GM23338 (cell line): ENCODE results near the gene HMOX2. TPM values are rescaled to one million over a fixed set of nuclear protein-coding genes. Genes with fewer than 3 reads are reported as not detected.

Source experiments
- JUNB ChIP-seq: IDR thresholded peaks from one replicate; pipeline ENCODE4 v1.6.1; 2016; ENCODE audit warnings: antibody characterized with exemption; ENCODE audit not compliant: unreplicated experiment
- NANOG ChIP-seq: IDR thresholded peaks from 2 replicates; pipeline ENCODE4 v1.6.1; 2016; ENCODE audit warnings: antibody characterized with exemption, borderline replicate concordance
- POLR2AphosphoS5 ChIP-seq: IDR thresholded peaks from 2 replicates; pipeline ENCODE4 v1.6.1; 2016; ENCODE audit warnings: antibody characterized with exemption, low read depth
- STAT1 ChIP-seq: IDR thresholded peaks from one replicate; pipeline ENCODE4 v1.6.1; 2016; ENCODE audit warnings: antibody characterized with exemption; ENCODE audit not compliant: unreplicated experiment
- ZNF114 ChIP-seq: fragments of 250-450 bp; sonication (Bioruptor Pico); IDR thresholded peaks from 2 replicates; pipeline ENCODE4 v1.5.0; 2020; ENCODE audit warnings: mild to moderate bottlenecking, moderate library complexity
- ZNF331 ChIP-seq: fragments of 250-450 bp; sonication (Bioruptor Pico); IDR thresholded peaks from 2 replicates; pipeline ENCODE4 v1.5.0; 2020; ENCODE audit warnings: low read depth, mild to moderate bottlenecking, moderate library complexity
- polyA plus RNA-seq: library from polyadenylated mRNA; unstranded; fragments of >200 nt; fragmentation: Nextera tagmentation; extraction: Ambion mirVana; gene quantifications from 2 replicates; pipeline ENCODE4 v1.2.1, GENCODE V29; 2016
- total RNA-seq: library from RNA; depleted of rRNA; stranded (reverse); fragments of >200 nt; shearing (Covaris generic); gene quantifications from 2 replicates; pipeline ENCODE4 v1.2.3, GENCODE V29; 2014
- TF ChIP-seq, protein P1 (sequence below): fragments of 250-450 bp; sonication (Bioruptor Pico); IDR thresholded peaks from 2 replicates; pipeline ENCODE4 v1.5.0; 2020; ENCODE audit warnings: mild to moderate bottlenecking, moderate library complexity
- TF ChIP-seq, protein P2 (sequence below): IDR thresholded peaks from one replicate; pipeline ENCODE4 v1.6.1; 2018; ENCODE audit warnings: antibody characterized with exemption; ENCODE audit not compliant: unreplicated experiment

HMOX2 gene
- total and polyA plus RNA-seq, 2 experiments from 2014 or later, result 33.0 to 38.1 TPM

DNA sequence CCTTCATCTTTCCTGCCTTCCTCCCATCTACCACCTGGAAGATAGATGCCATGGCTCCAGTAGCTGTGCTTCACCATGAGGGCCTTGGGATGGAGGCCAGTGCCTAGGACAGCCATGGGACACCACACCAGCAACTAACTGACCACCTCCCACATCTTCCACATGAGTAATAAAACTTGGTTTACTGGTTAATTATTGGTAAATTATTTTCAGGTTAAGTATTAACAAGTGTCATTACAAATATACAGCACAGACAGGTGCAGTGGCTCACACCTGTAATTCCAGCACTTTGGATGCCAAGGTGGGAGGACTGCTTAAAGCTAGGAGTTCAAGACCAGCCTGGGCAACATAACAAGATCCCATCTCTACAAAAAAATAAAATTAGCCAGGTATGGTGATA lies 48.4 kb downstream of the HMOX2 start (continued):
- TF ChIP-seq, protein P1, sequence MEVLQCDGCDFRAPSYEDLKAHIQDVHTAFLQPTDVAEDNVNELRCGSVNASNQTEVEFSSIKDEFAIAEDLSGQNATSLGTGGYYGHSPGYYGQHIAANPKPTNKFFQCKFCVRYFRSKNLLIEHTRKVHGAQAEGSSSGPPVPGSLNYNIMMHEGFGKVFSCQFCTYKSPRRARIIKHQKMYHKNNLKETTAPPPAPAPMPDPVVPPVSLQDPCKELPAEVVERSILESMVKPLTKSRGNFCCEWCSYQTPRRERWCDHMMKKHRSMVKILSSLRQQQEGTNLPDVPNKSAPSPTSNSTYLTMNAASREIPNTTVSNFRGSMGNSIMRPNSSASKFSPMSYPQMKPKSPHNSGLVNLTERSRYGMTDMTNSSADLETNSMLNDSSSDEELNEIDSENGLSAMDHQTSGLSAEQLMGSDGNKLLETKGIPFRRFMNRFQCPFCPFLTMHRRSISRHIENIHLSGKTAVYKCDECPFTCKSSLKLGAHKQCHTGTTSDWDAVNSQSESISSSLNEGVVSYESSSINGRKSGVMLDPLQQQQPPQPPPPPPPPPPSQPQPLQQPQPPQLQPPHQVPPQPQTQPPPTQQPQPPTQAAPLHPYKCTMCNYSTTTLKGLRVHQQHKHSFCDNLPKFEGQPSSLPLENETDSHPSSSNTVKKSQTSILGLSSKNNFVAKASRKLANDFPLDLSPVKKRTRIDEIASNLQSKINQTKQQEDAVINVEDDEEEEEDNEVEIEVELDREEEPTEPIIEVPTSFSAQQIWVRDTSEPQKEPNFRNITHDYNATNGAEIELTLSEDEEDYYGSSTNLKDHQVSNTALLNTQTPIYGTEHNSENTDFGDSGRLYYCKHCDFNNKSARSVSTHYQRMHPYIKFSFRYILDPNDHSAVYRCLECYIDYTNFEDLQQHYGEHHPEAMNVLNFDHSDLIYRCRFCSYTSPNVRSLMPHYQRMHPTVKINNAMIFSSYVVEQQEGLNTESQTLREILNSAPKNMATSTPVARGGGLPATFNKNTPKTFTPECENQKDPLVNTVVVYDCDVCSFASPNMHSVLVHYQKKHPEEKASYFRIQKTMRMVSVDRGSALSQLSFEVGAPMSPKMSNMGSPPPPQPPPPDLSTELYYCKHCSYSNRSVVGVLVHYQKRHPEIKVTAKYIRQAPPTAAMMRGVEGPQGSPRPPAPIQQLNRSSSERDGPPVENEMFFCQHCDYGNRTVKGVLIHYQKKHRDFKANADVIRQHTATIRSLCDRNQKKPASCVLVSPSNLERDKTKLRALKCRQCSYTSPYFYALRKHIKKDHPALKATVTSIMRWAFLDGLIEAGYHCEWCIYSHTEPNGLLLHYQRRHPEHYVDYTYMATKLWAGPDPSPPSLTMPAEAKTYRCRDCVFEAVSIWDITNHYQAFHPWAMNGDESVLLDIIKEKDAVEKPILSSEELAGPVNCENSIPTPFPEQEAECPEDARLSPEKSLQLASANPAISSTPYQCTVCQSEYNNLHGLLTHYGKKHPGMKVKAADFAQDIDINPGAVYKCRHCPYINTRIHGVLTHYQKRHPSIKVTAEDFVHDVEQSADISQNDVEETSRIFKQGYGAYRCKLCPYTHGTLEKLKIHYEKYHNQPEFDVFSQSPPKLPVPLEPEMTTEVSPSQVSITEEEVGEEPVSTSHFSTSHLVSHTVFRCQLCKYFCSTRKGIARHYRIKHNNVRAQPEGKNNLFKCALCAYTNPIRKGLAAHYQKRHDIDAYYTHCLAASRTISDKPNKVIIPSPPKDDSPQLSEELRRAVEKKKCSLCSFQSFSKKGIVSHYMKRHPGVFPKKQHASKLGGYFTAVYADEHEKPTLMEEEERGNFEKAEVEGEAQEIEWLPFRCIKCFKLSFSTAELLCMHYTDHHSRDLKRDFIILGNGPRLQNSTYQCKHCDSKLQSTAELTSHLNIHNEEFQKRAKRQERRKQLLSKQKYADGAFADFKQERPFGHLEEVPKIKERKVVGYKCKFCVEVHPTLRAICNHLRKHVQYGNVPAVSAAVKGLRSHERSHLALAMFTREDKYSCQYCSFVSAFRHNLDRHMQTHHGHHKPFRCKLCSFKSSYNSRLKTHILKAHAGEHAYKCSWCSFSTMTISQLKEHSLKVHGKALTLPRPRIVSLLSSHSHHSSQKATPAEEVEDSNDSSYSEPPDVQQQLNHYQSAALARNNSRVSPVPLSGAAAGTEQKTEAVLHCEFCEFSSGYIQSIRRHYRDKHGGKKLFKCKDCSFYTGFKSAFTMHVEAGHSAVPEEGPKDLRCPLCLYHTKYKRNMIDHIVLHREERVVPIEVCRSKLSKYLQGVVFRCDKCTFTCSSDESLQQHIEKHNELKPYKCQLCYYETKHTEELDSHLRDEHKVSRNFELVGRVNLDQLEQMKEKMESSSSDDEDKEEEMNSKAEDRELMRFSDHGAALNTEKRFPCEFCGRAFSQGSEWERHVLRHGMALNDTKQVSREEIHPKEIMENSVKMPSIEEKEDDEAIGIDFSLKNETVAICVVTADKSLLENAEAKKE (CRISPR knock-in tag), result no peak
- TF ChIP-seq, protein P2, sequence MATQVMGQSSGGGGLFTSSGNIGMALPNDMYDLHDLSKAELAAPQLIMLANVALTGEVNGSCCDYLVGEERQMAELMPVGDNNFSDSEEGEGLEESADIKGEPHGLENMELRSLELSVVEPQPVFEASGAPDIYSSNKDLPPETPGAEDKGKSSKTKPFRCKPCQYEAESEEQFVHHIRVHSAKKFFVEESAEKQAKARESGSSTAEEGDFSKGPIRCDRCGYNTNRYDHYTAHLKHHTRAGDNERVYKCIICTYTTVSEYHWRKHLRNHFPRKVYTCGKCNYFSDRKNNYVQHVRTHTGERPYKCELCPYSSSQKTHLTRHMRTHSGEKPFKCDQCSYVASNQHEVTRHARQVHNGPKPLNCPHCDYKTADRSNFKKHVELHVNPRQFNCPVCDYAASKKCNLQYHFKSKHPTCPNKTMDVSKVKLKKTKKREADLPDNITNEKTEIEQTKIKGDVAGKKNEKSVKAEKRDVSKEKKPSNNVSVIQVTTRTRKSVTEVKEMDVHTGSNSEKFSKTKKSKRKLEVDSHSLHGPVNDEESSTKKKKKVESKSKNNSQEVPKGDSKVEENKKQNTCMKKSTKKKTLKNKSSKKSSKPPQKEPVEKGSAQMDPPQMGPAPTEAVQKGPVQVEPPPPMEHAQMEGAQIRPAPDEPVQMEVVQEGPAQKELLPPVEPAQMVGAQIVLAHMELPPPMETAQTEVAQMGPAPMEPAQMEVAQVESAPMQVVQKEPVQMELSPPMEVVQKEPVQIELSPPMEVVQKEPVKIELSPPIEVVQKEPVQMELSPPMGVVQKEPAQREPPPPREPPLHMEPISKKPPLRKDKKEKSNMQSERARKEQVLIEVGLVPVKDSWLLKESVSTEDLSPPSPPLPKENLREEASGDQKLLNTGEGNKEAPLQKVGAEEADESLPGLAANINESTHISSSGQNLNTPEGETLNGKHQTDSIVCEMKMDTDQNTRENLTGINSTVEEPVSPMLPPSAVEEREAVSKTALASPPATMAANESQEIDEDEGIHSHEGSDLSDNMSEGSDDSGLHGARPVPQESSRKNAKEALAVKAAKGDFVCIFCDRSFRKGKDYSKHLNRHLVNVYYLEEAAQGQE, result no peak
- TF ChIP-seq JUNB, result no peak
- no peak for TF ChIP-seq POLR2AphosphoS5
- TF ChIP-seq NANOG, result no peak
- TF ChIP-seq STAT1, result no peak
- no peak for TF ChIP-seq ZNF331 (CRISPR knock-in tag)
- TF ChIP-seq ZNF114 (CRISPR knock-in tag), result no peak
